ENCODE data around the gene KCNAB3. TPM values are rescaled to one million over a fixed set of nuclear protein-coding genes. Genes with fewer than 3 reads are reported as not detected.

The KCNAB3 gene
- total and polyA plus RNA-seq, 4 donors, result 0.23 to 0.67 (median 0.42) TPM

DNA sequence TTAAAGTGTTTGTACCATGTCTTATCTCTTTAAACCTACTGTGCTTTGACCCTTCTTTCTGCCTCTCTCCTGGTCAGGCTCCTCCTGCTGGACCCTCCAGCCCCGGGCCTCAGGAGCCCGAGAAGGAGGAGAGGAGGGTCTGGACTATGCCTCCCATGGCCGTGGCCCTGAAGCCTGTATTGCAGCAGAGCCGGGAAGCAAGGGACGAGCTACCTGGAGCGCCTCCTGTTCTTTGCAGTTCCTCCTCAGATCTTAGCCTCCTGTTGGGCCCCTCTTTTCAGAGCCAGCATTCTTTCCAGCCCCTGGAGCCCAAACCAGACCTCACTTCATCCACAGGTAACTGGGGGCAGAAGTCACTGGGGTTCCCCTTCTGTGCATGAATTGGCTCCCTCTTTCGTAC is 16.0 kb upstream of the KCNAB3 start:
- H3K27me3 ChIP-seq (ENCODE audit: control insufficient read depth in 4 of 4, insufficient read depth in 4 of 4, low read length in 3 of 4), result no peaks in the 10 kb centered on the region
- H3K4me1 ChIP-seq (ENCODE audit: control insufficient read depth in 4 of 4, insufficient read depth in 4 of 4, low read length in 3 of 4), result no peaks in the 10 kb centered on the region
- DNase-seq (ENCODE audit: low spot score), result no peak
- TF ChIP-seq SP1 (IDR thresholded peaks at IDR 0.05), result no peak
- TF ChIP-seq EGR1 (IDR thresholded peaks at IDR 0.05; ENCODE audit: low read depth in 2 of 2), result no peak
- no peak for TF ChIP-seq GABPA (IDR thresholded peaks at IDR 0.05 in 1 of 2, conservative IDR thresholded peaks at IDR 0.05 in 1 of 2)
- TF ChIP-seq FOXA1 (IDR thresholded peaks at IDR 0.05), result no peak
- no peak for TF ChIP-seq TAF1 (conservative IDR thresholded peaks at IDR 0.05)
- TF ChIP-seq HNF4G (IDR thresholded peaks at IDR 0.05), result no peak
- TF ChIP-seq, protein P1, sequence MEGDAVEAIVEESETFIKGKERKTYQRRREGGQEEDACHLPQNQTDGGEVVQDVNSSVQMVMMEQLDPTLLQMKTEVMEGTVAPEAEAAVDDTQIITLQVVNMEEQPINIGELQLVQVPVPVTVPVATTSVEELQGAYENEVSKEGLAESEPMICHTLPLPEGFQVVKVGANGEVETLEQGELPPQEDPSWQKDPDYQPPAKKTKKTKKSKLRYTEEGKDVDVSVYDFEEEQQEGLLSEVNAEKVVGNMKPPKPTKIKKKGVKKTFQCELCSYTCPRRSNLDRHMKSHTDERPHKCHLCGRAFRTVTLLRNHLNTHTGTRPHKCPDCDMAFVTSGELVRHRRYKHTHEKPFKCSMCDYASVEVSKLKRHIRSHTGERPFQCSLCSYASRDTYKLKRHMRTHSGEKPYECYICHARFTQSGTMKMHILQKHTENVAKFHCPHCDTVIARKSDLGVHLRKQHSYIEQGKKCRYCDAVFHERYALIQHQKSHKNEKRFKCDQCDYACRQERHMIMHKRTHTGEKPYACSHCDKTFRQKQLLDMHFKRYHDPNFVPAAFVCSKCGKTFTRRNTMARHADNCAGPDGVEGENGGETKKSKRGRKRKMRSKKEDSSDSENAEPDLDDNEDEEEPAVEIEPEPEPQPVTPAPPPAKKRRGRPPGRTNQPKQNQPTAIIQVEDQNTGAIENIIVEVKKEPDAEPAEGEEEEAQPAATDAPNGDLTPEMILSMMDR (IDR thresholded peaks at IDR 0.05; ENCODE audit: low read depth, low read length, missing input control), result no peak
- TF ChIP-seq RAD21 (IDR thresholded peaks at IDR 0.05), result no peak
- no peak for TF ChIP-seq NR2F2 (IDR thresholded peaks at IDR 0.05)
- TF ChIP-seq, protein P2, sequence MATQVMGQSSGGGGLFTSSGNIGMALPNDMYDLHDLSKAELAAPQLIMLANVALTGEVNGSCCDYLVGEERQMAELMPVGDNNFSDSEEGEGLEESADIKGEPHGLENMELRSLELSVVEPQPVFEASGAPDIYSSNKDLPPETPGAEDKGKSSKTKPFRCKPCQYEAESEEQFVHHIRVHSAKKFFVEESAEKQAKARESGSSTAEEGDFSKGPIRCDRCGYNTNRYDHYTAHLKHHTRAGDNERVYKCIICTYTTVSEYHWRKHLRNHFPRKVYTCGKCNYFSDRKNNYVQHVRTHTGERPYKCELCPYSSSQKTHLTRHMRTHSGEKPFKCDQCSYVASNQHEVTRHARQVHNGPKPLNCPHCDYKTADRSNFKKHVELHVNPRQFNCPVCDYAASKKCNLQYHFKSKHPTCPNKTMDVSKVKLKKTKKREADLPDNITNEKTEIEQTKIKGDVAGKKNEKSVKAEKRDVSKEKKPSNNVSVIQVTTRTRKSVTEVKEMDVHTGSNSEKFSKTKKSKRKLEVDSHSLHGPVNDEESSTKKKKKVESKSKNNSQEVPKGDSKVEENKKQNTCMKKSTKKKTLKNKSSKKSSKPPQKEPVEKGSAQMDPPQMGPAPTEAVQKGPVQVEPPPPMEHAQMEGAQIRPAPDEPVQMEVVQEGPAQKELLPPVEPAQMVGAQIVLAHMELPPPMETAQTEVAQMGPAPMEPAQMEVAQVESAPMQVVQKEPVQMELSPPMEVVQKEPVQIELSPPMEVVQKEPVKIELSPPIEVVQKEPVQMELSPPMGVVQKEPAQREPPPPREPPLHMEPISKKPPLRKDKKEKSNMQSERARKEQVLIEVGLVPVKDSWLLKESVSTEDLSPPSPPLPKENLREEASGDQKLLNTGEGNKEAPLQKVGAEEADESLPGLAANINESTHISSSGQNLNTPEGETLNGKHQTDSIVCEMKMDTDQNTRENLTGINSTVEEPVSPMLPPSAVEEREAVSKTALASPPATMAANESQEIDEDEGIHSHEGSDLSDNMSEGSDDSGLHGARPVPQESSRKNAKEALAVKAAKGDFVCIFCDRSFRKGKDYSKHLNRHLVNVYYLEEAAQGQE (IDR thresholded peaks at IDR 0.05), result no peak
- no peak for TF ChIP-seq RXRA (IDR thresholded peaks at IDR 0.05)
- TF ChIP-seq, protein P3, sequence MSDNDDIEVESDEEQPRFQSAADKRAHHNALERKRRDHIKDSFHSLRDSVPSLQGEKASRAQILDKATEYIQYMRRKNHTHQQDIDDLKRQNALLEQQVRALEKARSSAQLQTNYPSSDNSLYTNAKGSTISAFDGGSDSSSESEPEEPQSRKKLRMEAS (IDR thresholded peaks at IDR 0.05), result no peak
- no peak for TF ChIP-seq HNF4A (conservative IDR thresholded peaks at IDR 0.05)
- no peak overlapping the region for H3K27ac ChIP-seq (ENCODE audit: low read depth in 1 of 2, low read length in 2 of 2)
- H3K9ac ChIP-seq (ENCODE audit: low read depth in 1 of 2, low read length in 2 of 2), result no peak overlapping the region
- 84% methylated on average over 7 of the region's 7 CpGs for WGBS
- H3K9me3 ChIP-seq (ENCODE audit: control insufficient read depth in 4 of 4, low read length in 3 of 4), result no peaks in the 10 kb centered on the region
- H3K36me3 ChIP-seq (ENCODE audit: control insufficient read depth in 4 of 4, insufficient read depth in 3 of 4, low read depth in 1 of 4, low read length in 3 of 4), result peaks cover 9 to 67% (median 45%) of the 10 kb centered on the region in 4 donors
- H3K4me3 ChIP-seq (ENCODE audit: low read depth in 1 of 3, low read length in 3 of 3), result no peak overlapping the region

DNA sequence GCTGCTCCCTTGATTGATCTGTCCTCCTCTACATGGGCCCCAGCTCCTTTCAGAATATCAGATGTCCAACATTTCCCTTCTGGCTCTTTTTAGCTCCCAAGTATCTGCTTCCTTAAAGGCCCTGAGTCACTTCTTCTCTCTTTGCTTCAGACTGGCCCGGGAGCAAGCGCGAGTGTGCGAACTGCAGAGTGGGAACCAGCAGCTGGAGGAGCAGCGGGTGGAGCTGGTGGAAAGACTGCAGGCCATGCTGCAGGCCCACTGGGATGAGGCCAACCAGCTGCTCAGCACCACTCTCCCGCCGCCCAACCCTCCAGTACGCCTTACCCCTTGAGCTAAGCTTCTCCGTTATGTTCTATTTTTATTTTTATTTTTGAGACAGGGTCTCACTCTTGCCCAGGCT is 14.7 kb upstream of the KCNAB3 start:
- no peak for TF ChIP-seq EGR1 (IDR thresholded peaks at IDR 0.05; ENCODE audit: low read depth in 2 of 2)
- TF ChIP-seq HNF4A (conservative IDR thresholded peaks at IDR 0.05), result no peak
- no peak for TF ChIP-seq RXRA (IDR thresholded peaks at IDR 0.05)
- no peak for TF ChIP-seq NR2F2 (IDR thresholded peaks at IDR 0.05)
- TF ChIP-seq GABPA (IDR thresholded peaks at IDR 0.05 in 1 of 2, conservative IDR thresholded peaks at IDR 0.05 in 1 of 2), result no peak
- Histone ChIP-seq H3K36me3 (ENCODE audit: control insufficient read depth in 4 of 4, insufficient read depth in 3 of 4, low read depth in 1 of 4, low read length in 3 of 4) (peaks cover 9 to 75% (median 51%) of the 10 kb centered on the region in 4 donors), H3K27ac (ENCODE audit: low read depth in 1 of 2, low read length in 2 of 2) (no peak overlapping the region), H3K9me3 (ENCODE audit: control insufficient read depth in 4 of 4, low read length in 3 of 4) (no peaks in the 10 kb centered on the region), H3K9ac (ENCODE audit: low read depth in 1 of 2, low read length in 2 of 2) (no peak overlapping the region), H3K4me3 (ENCODE audit: low read depth in 1 of 3, low read length in 3 of 3) (no peak overlapping the region), H3K4me1 (ENCODE audit: control insufficient read depth in 4 of 4, insufficient read depth in 4 of 4, low read length in 3 of 4) (no peaks in the 10 kb centered on the region), H3K27me3 (ENCODE audit: control insufficient read depth in 4 of 4, insufficient read depth in 4 of 4, low read length in 3 of 4) (no peaks in the 10 kb centered on the region)
- WGBS, result 95% methylated on average over 9 of the region's 9 CpGs
- DNase-seq (ENCODE audit: low spot score), result no peak

All from liver (tissue), 9 donors.